HT-29 (cell line): Measurements from ENCODE around the gene MPHOSPH6. TPM values are rescaled to one million over a fixed set of nuclear protein-coding genes. Genes with fewer than 3 reads are reported as not detected.
"Not testable (repeated sequence)": the region's sequence is repeated elsewhere in the genome, so short reads cannot be mapped to it uniquely, and the experiment has no call there.

Experiments
- DNase-seq: peaks from one replicate; pipeline ENCODE4 v3.0.0-alpha.2; 2015; ENCODE audit warnings: low spot score
- small RNA-seq: library from RNA; depleted of rRNA; stranded (forward); fragments of <200 nt; gene quantifications from one replicate; pipeline ENCODE3, GENCODE V24; 2014
- total RNA-seq: library from RNA; depleted of rRNA; stranded (reverse); fragments of >200 nt; shearing (Covaris generic); gene quantifications from 2 replicates; pipeline ENCODE4 v1.2.3, GENCODE V29; 2014; rRNA removed

The MPHOSPH6 gene
- total RNA-seq, 1 experiment from 2014 or later, result 16.8 TPM

DNA sequence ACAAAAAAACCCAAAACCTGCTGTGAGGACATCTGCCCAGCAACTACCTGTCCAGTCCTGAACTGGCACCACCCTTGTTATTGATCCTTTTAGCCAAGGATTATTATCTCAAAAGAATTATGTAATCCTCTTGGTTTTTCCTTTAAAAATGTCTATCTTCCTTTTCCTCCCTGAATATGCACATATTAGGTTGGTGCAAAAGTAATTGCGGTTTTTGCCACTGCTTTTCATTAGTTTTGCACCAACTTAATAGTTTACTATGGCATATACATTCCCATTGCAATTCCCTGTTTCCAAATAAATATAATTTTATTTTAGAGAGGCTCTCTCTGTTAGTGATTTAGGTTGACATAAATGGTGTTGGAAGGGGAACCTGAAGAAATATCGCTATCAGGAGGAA, 51.3 kb downstream of the MPHOSPH6 start:
- DNase-seq, result no peak

DNA sequence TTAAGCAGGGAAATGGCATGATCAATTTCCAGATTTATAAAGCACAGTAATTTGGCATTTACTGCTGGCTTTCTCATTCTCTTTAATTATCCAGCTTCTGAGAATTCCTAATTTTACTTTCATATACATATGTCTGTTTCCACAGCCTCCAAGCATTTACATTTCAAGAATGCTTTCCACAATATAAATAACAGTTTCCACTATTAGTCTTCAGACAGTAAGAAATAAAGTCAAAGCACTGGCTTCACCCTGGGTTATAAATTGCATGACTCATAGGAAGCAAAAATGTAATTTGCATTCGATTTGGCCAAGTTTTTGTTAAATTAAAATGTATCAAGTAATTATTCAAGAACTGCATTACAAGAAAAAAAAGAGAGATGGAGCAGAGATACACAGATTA, 53.5 kb downstream of the MPHOSPH6 start:
- no peak for DNase-seq

GRCh38 chr16:82113741-82114140, 56.3 kb downstream of the MPHOSPH6 start:
- DNase-seq, result no peak

GRCh38 chr16:82111944-82112343, 58.1 kb downstream of the MPHOSPH6 start:
- DNase-seq, result peak; percentile 19

GRCh38 chr16:82109266-82109665, 60.8 kb downstream of the MPHOSPH6 start:
- DNase-seq, result not testable (repeated sequence)

GRCh38 chr16:82108774-82109173, 61.2 kb downstream of the MPHOSPH6 start:
- DNase-seq, result no peak

DNA sequence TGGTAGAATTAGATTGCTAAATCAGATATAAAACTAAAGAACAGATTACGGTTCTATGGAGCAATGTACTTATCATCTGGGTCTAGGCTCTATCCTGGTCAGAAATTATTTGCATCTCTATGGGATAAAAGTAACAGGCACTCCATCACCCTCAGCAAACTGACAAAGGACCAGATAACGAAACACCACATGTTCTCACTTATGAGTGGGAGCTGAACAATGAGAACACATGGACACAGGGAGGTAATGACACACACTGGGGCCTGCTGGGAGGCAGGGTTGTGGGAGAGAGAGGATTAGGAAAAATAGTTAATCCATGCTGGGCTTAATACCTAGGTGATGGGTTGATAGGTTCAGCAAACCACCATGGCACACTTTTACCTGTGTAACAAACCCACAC, 61.9 kb downstream of the MPHOSPH6 start:
- DNase-seq, result no peak

DNA sequence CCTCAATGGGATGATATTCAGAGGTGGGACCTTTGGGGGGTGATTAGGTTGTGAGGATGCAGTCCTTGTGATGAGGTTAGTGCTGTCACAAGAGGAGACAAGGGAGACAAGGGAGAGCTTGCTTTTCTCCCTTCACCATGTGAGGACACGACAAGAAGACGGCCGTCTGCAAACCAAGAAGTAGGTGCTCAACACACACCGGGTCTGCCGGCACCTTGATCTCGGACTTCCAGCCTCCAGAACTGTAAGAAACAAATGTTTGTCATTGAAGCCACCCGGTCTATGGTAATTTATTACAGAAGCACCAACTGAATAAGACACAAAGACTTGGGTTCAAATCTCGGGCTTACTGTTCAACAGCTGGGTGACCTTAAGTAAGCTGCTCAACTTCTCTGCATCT, 64.9 kb downstream of the MPHOSPH6 start:
- DNase-seq, result no peak

Small RNA genes lying within 50 kb of the gene (small RNA-seq; reads per million reads assigned to genes)
- not detected for gene RN7SKP190

Other genes starting within 250 kb of the MPHOSPH6 start
- 3.4 and 10.2 TPM in 2 replicates for gene SDR42E1, start 158.8 kb downstream of the MPHOSPH6 start, total RNA-seq
- 39.0 and 40.8 TPM in 2 replicates for gene HSD17B2, start 135.0 kb downstream of the MPHOSPH6 start, total RNA-seq